A673 (cell line): ENCODE measurements around the gene TAS1R1.

Experiments
- CTCF ChIP-seq: fragments of 300-800, 200-600 bp; sonication (generic); conservative IDR thresholded peaks from 2 replicates; pipeline ENCODE4 v1.5.1; 2017; ENCODE audit warnings: low read depth, mild to moderate bottlenecking, antibody characterized with exemption, low read length, moderate library complexity, mixed read lengths
- EZH2 ChIP-seq: fragments of 200-600 bp; sonication (generic); IDR thresholded peaks from 2 replicates; pipeline ENCODE4 v1.6.1; 2017; ENCODE audit warnings: borderline replicate concordance, low read depth, mild to moderate bottlenecking, mixed read lengths, antibody characterized with exemption, low read length; ENCODE audit not compliant: poor library complexity, severe bottlenecking

GRCh38 chr1:6587261-6588005 is 32.3 kb downstream of the TAS1R1 start:
- TF ChIP-seq CTCF (no peak), EZH2 (no peak)
